ENCODE results near the gene MAEA.

GRCh38 chr4:1359976-1360375 is 70.3 kb downstream of the MAEA start:
- TF ChIP-seq CTCF (IDR thresholded peaks at IDR 0.05; ENCODE audit: poor library complexity) = no peak
- no peak for TF ChIP-seq EZH2phosphoT487 (IDR thresholded peaks at IDR 0.05; ENCODE audit: low read depth, severe bottlenecking, unreplicated experiment)
